ENCODE results near the gene MS4A2.

DNA sequence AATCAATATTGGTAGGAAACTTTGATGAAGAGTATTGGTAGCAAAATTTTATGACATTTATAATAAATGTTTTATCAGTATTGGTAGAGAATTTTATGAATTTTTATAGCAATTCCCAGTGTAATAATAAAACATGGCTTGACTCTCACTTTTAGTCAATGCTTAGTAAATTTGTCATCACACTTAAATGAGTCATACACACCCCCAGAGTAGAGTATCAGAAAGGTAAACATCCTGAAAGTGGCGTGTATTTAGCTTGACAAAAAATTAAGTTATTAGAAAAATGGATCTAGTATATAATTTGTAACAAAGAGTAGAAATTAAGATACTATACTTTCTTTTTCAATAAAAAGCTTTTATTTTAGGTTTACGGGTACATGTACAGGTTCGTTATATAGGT, 29.4 kb upstream of the MS4A2 start:
- TF ChIP-seq, protein P1, sequence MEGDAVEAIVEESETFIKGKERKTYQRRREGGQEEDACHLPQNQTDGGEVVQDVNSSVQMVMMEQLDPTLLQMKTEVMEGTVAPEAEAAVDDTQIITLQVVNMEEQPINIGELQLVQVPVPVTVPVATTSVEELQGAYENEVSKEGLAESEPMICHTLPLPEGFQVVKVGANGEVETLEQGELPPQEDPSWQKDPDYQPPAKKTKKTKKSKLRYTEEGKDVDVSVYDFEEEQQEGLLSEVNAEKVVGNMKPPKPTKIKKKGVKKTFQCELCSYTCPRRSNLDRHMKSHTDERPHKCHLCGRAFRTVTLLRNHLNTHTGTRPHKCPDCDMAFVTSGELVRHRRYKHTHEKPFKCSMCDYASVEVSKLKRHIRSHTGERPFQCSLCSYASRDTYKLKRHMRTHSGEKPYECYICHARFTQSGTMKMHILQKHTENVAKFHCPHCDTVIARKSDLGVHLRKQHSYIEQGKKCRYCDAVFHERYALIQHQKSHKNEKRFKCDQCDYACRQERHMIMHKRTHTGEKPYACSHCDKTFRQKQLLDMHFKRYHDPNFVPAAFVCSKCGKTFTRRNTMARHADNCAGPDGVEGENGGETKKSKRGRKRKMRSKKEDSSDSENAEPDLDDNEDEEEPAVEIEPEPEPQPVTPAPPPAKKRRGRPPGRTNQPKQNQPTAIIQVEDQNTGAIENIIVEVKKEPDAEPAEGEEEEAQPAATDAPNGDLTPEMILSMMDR (IDR thresholded peaks at IDR 0.05; ENCODE audit: borderline replicate concordance, extremely low read depth, low read length, poor library complexity, severe bottlenecking) = no peak
- no peak for TF ChIP-seq EZH2 (IDR thresholded peaks at IDR 0.05; ENCODE audit: borderline replicate concordance, low read depth, low read length, severe bottlenecking)
